GM19463 (cell line): ENCODE data around the gene DHRS7C.

Experiments
- ATAC-seq: cut with Tn5 transposase; IDR thresholded peaks from one replicate; pipeline ENCODE4 v1.9.1; 2021; ENCODE audit warnings: mild to moderate bottlenecking, moderate library complexity; ENCODE audit not compliant: unreplicated experiment

The DHRS7C gene

DNA sequence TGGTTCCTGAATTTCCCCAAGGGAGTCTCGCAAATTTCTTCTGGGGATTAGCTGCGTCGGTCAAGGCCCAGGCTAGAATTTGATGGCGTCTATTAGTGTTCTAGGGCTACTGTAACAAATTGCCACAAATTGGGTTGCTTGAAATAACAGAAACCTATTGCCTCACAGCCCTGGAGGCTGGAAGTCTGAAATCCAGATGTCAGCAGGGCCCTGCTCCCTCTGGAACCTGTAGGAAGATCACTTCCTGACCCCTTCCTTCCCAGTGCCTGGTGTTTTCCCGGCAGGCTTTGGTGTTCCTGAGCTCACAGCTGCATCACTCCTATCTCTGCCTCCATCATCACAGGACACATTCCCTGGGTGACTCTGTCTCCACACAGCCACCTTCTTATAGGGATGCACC lies 24.4 kb downstream of the DHRS7C start:
- ATAC-seq = no peak

DNA sequence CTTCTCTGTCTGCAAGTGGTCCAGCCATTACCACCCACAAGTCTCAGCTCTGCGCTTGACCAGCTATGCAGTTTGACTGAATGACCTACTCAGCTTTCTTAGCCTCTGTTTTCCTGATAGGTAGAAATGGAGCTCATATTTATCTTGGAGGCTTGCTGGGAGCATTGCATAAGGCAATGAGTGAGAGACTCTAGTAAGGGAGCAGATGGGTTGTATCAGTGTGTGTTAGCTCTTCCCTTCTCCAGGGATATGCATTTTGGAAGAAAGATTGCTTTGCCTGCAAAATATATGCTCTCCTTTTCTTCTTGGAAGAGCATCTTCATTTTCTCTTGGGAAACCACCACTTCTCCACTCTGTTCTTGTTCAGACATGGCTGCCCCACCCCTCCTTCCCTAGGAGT lies 26.1 kb downstream of the DHRS7C start:
- no peak for ATAC-seq

DNA sequence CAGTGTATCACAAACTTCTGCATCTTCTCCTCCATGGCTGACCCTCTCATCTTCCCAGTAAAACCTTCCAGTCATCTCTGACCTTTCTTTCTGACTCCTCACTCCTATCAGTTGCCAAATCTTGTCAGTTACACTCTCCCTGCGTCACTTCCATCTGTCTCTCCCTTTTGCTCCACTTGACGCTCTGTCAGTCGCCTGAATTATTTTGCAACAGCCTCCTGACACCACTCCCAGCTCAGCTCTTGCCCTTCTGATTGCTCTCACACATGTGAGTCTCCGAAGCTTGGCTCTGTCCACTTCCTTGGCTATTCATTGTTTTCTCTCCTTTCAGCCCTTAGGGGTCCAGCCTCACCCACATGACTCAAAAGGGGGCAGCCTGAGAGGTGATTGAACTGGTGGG lies 27.7 kb downstream of the DHRS7C start:
- ATAC-seq = no peak

DNA sequence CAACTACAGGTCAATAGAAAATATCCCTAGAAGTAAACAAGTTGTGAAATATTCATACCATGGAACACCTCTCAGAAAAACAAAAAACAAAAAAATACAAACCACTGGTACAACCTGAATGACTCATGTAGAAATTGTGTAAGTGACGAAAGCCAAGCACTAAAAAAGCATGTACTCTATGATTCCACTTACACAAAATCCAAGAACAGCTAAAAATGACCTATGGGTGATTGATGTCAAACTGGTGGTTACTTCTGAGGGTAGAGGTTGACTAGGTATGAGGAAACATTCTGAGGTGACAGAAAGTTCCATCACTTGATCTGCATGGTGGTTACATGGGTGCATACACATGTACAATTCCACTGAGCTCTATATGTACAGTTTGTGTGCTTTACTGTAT lies 31.1 kb downstream of the DHRS7C start:
- ATAC-seq = no peak

DNA sequence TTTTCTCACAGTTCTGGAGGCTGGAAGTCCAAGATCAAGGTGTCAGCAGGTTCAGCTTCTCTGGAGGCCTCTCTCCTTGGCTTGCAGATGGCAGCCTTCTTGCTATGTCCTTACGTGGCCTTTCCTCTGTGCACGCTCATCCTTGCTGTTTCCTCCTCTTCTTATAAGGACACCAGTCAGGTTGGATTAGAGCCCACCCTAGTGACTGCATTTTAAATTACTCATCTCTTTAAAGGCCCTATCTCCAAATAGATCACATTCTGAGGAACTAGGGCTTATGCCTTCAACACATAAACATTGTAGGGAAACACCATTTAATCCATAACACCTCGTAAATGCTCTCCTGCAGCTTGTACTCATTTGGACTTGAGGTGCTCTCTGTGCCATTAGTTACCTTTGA lies 36.3 kb downstream of the DHRS7C start:
- no peak for ATAC-seq

DNA sequence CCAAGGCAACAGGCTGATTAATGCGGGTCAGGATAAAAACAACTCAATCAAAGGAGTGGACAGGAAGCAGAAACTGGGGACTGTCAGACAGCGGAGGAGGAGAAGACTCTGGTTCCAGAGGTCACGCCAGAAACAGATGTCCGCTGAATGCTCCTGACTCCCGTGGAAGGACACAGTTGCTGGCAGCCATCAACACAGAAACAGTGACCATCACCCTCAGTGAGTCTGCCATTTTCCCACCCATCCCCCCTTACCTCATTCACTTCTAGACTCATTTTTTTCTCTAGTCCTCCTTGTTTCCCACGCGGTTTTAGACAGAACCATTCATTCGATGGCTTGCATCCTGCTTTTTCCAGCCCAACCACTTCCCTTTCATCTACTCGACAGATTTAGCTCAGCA lies 40.9 kb downstream of the DHRS7C start:
- ATAC-seq = no peak

DNA sequence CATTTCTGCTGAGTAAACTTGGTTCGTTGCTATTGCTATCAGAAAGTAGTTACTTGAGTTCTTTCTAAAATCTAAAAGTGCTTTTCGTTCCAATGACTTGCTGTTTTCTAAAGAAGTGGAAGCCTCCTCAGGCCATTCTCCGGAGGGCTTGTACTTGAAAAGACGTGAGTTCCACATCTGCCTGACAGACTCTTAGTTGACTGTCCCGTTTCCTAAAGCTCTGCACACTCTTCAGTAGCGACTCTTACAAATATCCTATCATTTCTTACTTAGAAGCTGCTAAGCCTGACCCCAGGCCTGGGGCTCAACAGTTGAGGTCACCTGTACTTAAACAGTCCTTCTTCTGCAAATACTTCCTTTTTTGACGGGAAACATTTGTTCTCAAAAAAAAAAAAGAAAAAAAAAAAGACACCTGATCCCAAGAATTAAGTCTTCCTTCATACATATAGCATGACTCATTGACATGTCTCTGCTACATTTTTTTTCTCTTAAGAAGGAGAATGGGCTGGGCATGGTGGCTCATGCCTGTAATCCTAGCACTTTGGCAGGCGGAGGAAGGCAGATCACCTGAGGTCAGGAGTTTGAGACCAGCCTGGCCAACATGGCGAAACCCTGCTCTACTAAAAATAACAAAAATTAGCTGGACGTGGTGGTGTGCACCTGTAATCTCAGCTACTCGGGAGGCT lies 61.5 kb downstream of the DHRS7C start:
- ATAC-seq = no peak

DNA sequence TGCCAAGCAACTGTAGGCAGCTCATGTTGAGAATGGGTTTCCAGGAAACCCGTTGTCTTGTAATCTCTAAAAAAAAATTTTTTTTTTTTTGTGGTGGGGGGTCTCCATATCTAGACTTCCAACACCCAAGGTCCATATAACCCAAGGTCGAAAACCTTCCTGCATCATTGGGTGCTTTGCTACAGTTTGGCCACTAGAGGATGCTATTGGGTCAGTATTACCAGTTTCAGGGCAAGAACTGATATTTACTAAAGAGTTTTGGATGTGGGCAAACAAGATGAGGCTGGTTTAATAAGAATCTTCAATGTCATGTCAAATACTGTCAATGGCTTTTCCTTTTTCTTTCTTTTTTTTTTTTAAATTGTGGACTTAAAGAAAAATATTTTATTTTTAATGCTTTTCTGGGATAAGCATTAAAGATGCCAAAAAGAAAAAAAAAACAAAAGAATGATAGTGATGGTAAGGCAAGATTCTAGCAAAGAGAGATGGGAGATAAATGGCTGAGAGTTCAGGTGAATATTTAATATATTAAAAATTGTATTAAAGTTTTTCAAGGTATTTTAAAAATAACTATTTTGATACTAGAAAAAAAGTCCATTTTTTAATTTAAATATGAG lies 62.2 kb downstream of the DHRS7C start:
- no peak for ATAC-seq

DNA sequence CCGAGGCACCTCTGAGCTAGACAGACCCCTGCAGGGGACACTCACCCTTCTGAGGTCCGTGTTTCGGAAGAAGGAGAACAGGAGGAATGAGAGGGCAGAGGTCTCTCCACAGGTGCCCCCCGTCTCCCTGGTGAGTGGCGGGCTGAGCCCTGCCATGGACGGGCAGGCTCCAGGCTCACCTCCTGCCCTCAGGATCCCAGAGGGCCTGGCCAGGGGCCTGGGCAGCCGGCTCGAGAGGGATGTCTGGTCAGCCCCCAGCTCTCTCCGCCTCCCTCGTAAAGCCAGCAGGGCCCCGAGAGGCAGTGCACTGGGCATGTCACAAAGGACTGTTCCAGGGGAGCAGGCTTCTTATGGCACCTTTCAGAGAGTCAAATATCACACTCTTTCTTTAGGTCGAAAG lies 62.8 kb downstream of the DHRS7C start:
- no peak for ATAC-seq

DNA sequence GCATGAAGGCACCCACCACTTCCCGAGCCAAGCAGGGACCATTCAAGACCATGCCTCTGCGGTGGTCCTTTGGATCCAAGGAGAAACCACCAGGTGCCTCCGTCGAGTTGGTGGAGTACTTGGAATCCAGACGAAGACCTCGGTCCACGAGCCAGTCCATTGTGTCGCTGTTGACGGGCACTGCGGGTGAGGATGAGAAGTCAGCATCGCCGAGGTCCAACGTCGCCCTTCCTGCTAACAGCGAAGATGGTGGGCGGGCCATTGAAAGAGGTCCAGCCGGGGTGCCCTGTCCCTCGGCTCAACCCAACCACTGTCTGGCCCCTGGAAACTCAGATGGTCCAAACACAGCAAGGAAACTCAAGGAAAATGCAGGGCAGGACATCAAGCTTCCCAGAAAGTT lies 63.4 kb downstream of the DHRS7C start:
- ATAC-seq = no peak

DNA sequence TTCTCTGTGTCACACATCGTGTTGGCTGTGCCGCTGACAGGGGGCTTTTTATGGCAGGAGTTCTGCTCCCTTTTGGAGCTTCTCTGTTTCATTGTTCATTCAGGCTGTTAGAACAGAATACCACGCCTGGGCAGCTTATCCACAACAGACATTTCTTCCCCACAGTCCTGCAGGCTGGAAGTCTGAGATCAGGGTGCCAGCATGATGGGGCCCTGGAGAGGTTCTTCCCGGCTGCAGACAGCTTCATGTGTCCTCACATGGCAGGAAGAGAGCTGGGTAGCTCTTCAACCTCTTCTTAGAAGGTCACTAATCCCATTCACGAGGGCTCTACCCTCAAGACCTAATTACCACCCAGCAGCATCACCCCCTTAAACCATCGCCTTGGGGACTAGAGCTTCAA lies 65.1 kb downstream of the DHRS7C start:
- ATAC-seq = no peak

DNA sequence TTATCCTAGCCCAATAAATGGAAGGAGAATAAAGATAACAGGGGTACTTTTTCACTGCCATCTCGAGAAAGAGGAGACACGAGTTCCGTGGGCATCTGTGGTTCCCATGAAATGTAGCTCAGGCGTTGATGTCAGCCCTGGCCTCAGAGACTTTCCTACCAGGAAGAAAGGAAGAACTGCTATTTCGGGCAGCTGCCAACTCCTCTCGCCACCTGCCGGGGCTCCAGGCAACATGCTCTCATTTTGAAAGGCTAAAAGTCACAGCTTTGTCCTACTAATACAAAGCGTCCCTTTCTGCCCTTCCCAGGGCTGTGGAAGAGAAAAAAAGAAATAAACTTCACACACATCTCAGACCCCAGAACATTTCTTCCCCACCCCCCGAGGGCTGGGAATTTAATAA lies 65.8 kb downstream of the DHRS7C start:
- ATAC-seq = no peak
